Astrocyte (in vitro differentiated cells and primary cell): Measurements from ENCODE around the gene SLC25A12. TPM values are rescaled to one million over a fixed set of nuclear protein-coding genes. Genes with fewer than 3 reads are reported as not detected.
A peak's percentile ranks its signal among the peaks of the same experiment; 100 is the strongest.

Experiments
- DNase-seq: peaks from one replicate; pipeline ENCODE4 v3.0.0-alpha.2; 2010; ENCODE audit warnings: low read depth
- FAIRE-seq: peaks from 2 replicates; lab custom pipeline; 2011; peaks lifted over from hg19 to GRCh38; lab: Jason Lieb, UNC
- H2AFZ ChIP-seq: 2 replicates; pipeline ENCODE4 v1.6.0; 2012; ENCODE audit warnings: low read depth, low read length, inconsistent platforms
- H3K27ac ChIP-seq: 2 replicates; pipeline ENCODE4 v1.5.1; 2011; ENCODE audit warnings: low read depth, low read length, inconsistent platforms
- H3K27me3 ChIP-seq: 2 replicates; pipeline ENCODE4 v1.6.0; 2011; ENCODE audit warnings: low read length, inconsistent platforms; ENCODE audit not compliant: insufficient read depth
- H3K36me3 ChIP-seq: 2 replicates; pipeline ENCODE4 v1.5.1; 2011; ENCODE audit warnings: low read length, inconsistent platforms; ENCODE audit not compliant: insufficient read depth
- H3K4me1 ChIP-seq: 2 replicates; pipeline ENCODE4 v1.5.1; 2011; ENCODE audit warnings: low read length, inconsistent platforms; ENCODE audit not compliant: insufficient read depth
- H3K4me2 ChIP-seq: 2 replicates; pipeline ENCODE4 v1.6.0; 2012; ENCODE audit warnings: low read length, inconsistent platforms
- H3K4me3 ChIP-seq: 2 replicates; pipeline ENCODE4 v1.5.1; 2011; ENCODE audit warnings: low read depth, mild to moderate bottlenecking, low read length, inconsistent platforms; ENCODE audit not compliant: insufficient read depth
- H3K79me2 ChIP-seq: 2 replicates; pipeline ENCODE4 v1.6.0; 2012; ENCODE audit warnings: mild to moderate bottlenecking, low read length, inconsistent platforms; ENCODE audit not compliant: insufficient read depth
- H3K9ac ChIP-seq: 2 replicates; pipeline ENCODE4 v1.6.0; 2012; ENCODE audit warnings: mild to moderate bottlenecking, low read length, inconsistent platforms
- H3K9me3 ChIP-seq: 2 replicates; pipeline ENCODE4 v1.5.1; 2012; ENCODE audit warnings: low read depth, mild to moderate bottlenecking, low read length, inconsistent platforms; ENCODE audit not compliant: insufficient read depth
- H4K20me1 ChIP-seq: 2 replicates; pipeline ENCODE4 v1.6.0; 2012; ENCODE audit warnings: low read length, inconsistent platforms; ENCODE audit not compliant: insufficient read depth
- H3K27ac Mint-ChIP-seq: one replicate; pipeline ENCODE4 v1.8.0; 2021; ENCODE audit warnings: mild to moderate bottlenecking, mixed read lengths; ENCODE audit not compliant: unreplicated experiment
- H3K27me3 Mint-ChIP-seq: one replicate; pipeline ENCODE4 v1.8.0; 2021; ENCODE audit warnings: low read depth, mixed read lengths; ENCODE audit not compliant: unreplicated experiment
- H3K36me3 Mint-ChIP-seq: one replicate; pipeline ENCODE4 v1.8.0; 2021; ENCODE audit warnings: low read depth, mixed read lengths; ENCODE audit not compliant: unreplicated experiment
- H3K4me1 Mint-ChIP-seq: one replicate; pipeline ENCODE4 v1.8.0; 2021; ENCODE audit warnings: low read depth, mixed read lengths; ENCODE audit not compliant: unreplicated experiment
- H3K4me3 Mint-ChIP-seq: one replicate; pipeline ENCODE4 v1.8.0; 2021; ENCODE audit warnings: mild to moderate bottlenecking, moderate library complexity, mixed read lengths; ENCODE audit not compliant: unreplicated experiment
- H3K9me3 Mint-ChIP-seq: one replicate; pipeline ENCODE4 v1.8.0; 2021; ENCODE audit warnings: mild to moderate bottlenecking, mixed read lengths; ENCODE audit not compliant: unreplicated experiment
- CTCF ChIP-seq: IDR thresholded peaks from 2 replicates; pipeline ENCODE4 v1.5.1; 2011; ENCODE audit warnings: low read depth, mild to moderate bottlenecking, inconsistent platforms, low read length, moderate library complexity; ENCODE audit not compliant: insufficient read depth
- EZH2 ChIP-seq: IDR thresholded peaks from 2 replicates; pipeline ENCODE4 v1.6.1; 2012; ENCODE audit warnings: mild to moderate bottlenecking, low read length, inconsistent platforms; ENCODE audit not compliant: insufficient read depth
- total RNA-seq: library from RNA; stranded (reverse); gene quantifications from 2 replicates; pipeline ENCODE4 v1.2.1, GENCODE V29; 2021

The SLC25A12 gene
- total RNA-seq, 1 donor from 2014 or later = 18.1 TPM

GRCh38 chr2:171837736-171838135 is 56.3 kb downstream of the SLC25A12 start:
- Mint-ChIP-seq H3K27ac (no peak overlapping the region), H3K4me1 (no peaks in the 10 kb centered on the region), H3K9me3 (peaks cover 8% of the 10 kb centered on the region), H3K36me3 (peaks cover 47% of the 10 kb centered on the region), H3K27me3 (no peaks in the 10 kb centered on the region), H3K4me3 (no peak overlapping the region)
- no peaks in the 10 kb centered on the region for H3K27me3 ChIP-seq
- no peak overlapping the region for H2AFZ ChIP-seq
- peaks cover 29% of the 10 kb centered on the region for H3K36me3 ChIP-seq
- TF ChIP-seq CTCF (no peak), EZH2 (no peak)
- H4K20me1 ChIP-seq = no peaks in the 10 kb centered on the region
- no peaks in the 10 kb centered on the region for H3K79me2 ChIP-seq
- no peak overlapping the region for H3K4me3 ChIP-seq
- H3K9ac ChIP-seq = no peak overlapping the region
- DNase-seq = no peak
- no peak for FAIRE-seq
- no peaks in the 10 kb centered on the region for H3K4me1 ChIP-seq
- no peak overlapping the region for H3K27ac ChIP-seq
- no peaks in the 10 kb centered on the region for H3K9me3 ChIP-seq
- no peak overlapping the region for H3K4me2 ChIP-seq

GRCh38 chr2:171836146-171836910 is 57.7 kb downstream of the SLC25A12 start:
- Histone ChIP-seq H3K79me2 (no peaks in the 10 kb centered on the region), H3K4me1 (no peaks in the 10 kb centered on the region), H3K36me3 (peaks cover 41% of the 10 kb centered on the region), H3K27me3 (no peaks in the 10 kb centered on the region), H3K4me3 (no peak overlapping the region), H2AFZ (no peak overlapping the region), H3K9me3 (peaks cover 10% of the 10 kb centered on the region), H4K20me1 (no peaks in the 10 kb centered on the region), H3K27ac (no peak overlapping the region), H3K4me2 (no peak overlapping the region), H3K9ac (no peak overlapping the region)
- DNase-seq = peak; percentile 26
- H3K36me3 Mint-ChIP-seq = peaks cover 54% of the 10 kb centered on the region
- H3K4me1 Mint-ChIP-seq = no peaks in the 10 kb centered on the region
- FAIRE-seq = no peak
- no peak overlapping the region for H3K4me3 Mint-ChIP-seq
- no peak for TF ChIP-seq EZH2
- TF ChIP-seq CTCF = no peak
- H3K27me3 Mint-ChIP-seq = no peaks in the 10 kb centered on the region
- H3K27ac Mint-ChIP-seq = no peak overlapping the region
- H3K9me3 Mint-ChIP-seq = peaks cover 18% of the 10 kb centered on the region

GRCh38 chr2:171835386-171835785 is 58.7 kb downstream of the SLC25A12 start:
- Histone ChIP-seq H3K4me2 (no peak overlapping the region), H3K9ac (no peak overlapping the region), H3K27me3 (no peaks in the 10 kb centered on the region), H3K9me3 (peaks cover 16% of the 10 kb centered on the region), H3K79me2 (no peaks in the 10 kb centered on the region), H3K4me3 (no peak overlapping the region), H4K20me1 (no peaks in the 10 kb centered on the region), H3K36me3 (peaks cover 47% of the 10 kb centered on the region), H3K27ac (no peak overlapping the region), H3K4me1 (no peaks in the 10 kb centered on the region), H2AFZ (no peak overlapping the region)
- H3K36me3 Mint-ChIP-seq = peaks cover 56% of the 10 kb centered on the region
- FAIRE-seq (no peak), DNase-seq (no peak)
- peaks cover 21% of the 10 kb centered on the region for H3K9me3 Mint-ChIP-seq
- no peak overlapping the region for H3K4me3 Mint-ChIP-seq
- H3K4me1 Mint-ChIP-seq = no peaks in the 10 kb centered on the region
- no peaks in the 10 kb centered on the region for H3K27me3 Mint-ChIP-seq
- H3K27ac Mint-ChIP-seq = no peak overlapping the region
- TF ChIP-seq EZH2 (no peak), CTCF (no peak)
